NCI-H146 (cell line): ENCODE data around the gene LRSAM1.
A peak's percentile ranks its signal among the peaks of the same experiment; 100 is the strongest.
"Not testable (repeated sequence)": the region's sequence is repeated elsewhere in the genome, so short reads cannot be mapped to it uniquely, and the experiment has no call there.

Experiments
- DNase-seq: peaks from one replicate; lab custom pipeline; 2025; lab: John Stamatoyannopoulos, UW

Gene LRSAM1

GRCh38 chr9:127457191-127457878, 6.0 kb downstream of the LRSAM1 start:
- DNase-seq: no peak

GRCh38 chr9:127458921-127459320, 7.6 kb downstream of the LRSAM1 start:
- DNase-seq: no peak

- DNase-seq: no peak
Observed at GRCh38 chr9:127463382-127463781, 12.1 kb downstream of the LRSAM1 start.

- no peak for DNase-seq
Observed at GRCh38 chr9:127463911-127464310, 12.6 kb downstream of the LRSAM1 start.

DNA sequence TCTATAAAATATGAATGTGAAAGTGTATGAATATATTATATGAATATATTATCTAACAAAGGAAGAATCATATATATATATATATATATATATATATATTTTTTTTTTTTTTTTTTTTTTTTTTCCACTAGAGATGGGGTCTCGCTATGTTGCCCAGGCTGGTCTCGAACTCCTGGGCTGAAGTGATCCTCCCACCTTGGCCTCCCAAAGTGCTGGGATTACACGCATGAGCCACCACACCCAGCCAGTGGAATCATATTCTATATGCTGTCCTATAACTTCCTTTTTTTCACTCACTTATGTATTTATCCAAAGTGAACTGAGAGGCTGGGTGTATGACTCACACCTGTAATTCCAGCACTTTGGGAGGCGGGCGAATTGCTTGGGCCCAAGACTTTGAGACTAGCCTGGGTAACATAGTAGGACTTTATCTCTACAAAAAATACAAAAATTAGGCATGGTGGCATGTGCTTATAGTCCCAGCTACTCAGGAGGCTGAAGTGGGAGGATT, 15.2 kb downstream of the LRSAM1 start:
- DNase-seq: not testable (repeated sequence)

- no peak for DNase-seq
Observed at GRCh38 chr9:127467621-127468020, 16.3 kb downstream of the LRSAM1 start.

GRCh38 chr9:127470662-127471061, 19.4 kb downstream of the LRSAM1 start:
- DNase-seq: no peak

GRCh38 chr9:127473501-127473900, 22.2 kb downstream of the LRSAM1 start:
- no peak for DNase-seq

DNA sequence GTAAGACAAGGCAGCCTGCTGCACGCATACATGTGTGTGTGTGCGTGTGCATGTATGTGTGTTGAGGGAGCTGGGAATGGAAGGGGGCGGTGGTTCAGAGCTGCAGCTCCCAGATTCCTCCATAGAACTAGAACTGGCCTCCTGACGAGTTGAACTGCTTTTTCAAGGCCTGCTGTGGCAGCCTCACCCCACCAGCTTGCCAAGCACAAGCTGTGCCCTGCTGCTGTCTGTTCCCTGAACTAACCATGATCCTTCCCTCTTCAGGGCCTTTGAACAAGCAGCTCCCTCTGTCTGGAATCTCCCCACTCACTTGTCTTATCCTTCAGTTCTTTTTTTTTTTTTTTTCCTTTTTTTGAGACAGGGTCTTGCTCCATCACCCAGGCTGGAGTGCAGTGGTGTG, 22.6 kb downstream of the LRSAM1 start:
- DNase-seq: no peak

DNA sequence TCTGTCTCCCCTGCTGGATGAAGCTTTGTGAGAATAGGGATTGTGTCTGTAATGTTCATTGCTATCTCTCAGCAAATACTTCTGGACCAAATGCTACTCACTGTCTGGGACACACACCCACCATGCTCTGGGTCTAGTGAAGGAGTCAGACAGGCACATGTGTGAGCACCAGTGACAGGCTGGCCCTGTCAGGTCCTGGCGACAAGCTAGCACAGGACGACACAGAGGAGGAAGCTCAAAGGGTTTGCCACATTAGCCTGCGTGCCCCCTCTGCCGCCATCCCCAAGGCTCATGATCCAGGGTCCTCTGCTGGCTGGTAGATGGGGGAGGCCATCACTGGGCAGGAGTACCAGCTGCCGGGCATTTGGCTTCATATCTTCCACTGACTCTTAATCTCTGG, 23.3 kb downstream of the LRSAM1 start:
- no peak for DNase-seq

DNA sequence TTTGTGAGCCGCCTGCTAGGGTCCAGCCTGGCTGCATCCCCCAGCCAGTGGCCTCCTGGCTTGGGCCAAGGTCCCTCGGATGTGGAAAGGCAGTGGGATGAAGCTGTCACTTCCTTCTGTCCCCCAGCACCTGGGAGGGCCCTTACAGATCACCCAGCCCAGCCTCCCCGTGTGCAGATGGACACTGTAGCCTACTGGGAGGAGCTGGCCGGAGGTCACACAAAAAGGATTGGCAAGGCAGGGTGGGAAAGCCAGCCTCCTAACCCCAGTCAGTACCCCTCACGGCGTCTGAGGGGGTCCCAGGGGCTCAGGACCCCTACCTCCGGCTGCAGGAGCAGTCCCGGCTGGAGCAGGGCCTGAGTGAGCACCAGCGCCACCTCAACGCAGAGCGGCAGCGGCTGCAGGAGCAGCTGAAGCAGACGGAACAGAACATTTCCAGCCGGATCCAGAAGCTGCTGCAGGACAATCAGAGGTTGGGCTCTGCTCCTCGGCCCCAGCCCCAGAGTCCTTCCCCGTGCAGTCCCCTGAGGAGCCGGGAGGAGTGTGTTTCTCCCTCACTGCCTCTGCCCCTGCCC, 28.3 kb downstream of the LRSAM1 start:
- no peak for DNase-seq

DNA sequence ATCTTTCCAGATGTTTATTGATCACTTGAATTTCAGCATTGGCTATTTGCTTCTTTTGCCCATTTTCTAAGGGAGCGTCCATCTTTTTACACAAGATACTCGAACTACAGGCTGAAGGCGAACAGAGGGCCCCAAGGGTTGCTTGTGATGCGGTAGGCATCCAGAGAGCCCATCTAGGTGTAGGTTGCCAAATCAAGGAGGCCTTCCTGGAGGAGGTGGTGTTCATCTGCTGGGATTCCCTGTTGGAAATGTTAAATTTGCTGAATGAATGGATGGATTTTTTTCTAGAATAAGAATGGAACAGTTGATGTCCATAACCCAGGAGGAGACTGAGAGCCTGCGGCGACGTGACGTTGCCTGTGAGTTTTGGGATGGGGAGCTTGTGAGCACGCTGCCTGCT, 31.4 kb downstream of the LRSAM1 start:
- no peak for DNase-seq

GRCh38 chr9:127485995-127486394, 34.7 kb downstream of the LRSAM1 start:
- no peak for DNase-seq

GRCh38 chr9:127488946-127489345, 37.6 kb downstream of the LRSAM1 start:
- no peak for DNase-seq

- DNase-seq: no peak
Observed at GRCh38 chr9:127489471-127490115, 38.3 kb downstream of the LRSAM1 start.

- no peak for DNase-seq
Observed at GRCh38 chr9:127490535-127491230, 39.4 kb downstream of the LRSAM1 start.

DNA sequence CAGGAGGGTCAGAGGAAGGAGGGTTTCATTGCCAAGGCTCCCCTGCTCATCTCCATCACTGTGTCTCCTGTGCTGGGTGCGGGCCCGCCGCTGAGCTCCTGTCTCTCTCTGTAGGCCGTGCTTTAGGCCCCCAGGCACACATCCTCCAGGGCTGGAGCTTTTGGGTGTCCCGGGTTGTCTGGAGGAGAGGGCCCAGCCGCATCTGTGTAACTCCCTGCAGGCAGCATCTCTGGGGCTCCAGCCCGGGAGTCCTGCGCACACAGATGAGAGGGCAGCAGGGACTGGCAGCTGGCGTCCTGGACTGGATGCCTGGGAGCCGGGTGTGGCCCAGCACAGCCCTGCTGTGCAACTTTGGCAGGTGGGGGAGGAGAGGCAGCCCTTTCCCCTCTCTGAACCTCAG, 40.2 kb downstream of the LRSAM1 start:
- DNase-seq: no peak

DNA sequence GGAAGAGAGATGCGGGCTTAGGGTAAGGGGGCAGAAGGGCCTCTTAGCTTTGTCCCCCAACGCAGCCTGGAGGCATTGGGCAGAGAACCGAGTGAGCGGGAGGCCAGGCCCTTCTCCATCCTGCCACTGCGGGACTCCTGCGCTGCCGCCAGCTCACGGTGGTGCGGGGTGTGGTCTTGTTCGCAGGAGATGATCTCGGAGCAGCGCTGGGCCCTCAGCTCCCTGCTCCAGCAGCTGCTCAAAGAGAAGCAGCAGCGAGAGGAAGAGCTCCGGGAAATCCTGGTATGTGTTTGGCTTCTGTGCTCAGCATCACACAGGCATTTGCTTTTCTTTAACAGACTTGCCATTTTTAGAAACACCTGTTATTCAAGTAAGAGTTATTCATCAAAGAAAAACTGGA, 41.3 kb downstream of the LRSAM1 start:
- peak; percentile 29 for DNase-seq

- DNase-seq: no peak
Observed at GRCh38 chr9:127493592-127494303, 42.4 kb downstream of the LRSAM1 start.

DNA sequence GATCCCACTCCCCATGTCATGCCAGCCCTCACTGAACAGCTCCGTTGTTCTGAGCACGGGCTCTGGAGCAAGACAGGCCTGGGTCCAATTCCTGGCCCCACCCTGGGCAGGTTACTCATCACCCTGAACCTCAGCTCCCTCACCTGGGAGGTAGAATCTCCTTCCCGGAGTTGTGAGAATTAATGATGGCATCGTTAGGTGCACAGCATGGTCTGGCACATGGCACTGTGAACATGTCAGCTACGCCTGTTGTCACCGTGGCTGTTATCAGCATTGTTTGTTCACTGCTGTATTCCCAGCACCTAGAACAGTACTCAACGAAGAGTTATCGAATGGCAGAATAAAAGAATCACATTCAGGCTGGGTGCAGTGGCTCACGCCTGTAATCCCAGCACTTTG, 43.0 kb downstream of the LRSAM1 start:
- no peak for DNase-seq

GRCh38 chr9:127495884-127496555, 44.7 kb downstream of the LRSAM1 start:
- no peak for DNase-seq

GRCh38 chr9:127496974-127497373, 45.7 kb downstream of the LRSAM1 start:
- DNase-seq: no peak
